DND-41 (cell line): Measurements from ENCODE around the gene AMFR.

Source experiments
- CTCF ChIP-seq: IDR thresholded peaks from 2 replicates; pipeline ENCODE4 v1.5.1; 2012; ENCODE audit warnings: borderline replicate concordance, low read length, moderate library complexity, mild to moderate bottlenecking; ENCODE audit not compliant: poor library complexity, severe bottlenecking; ENCODE audit errors: extremely low read depth
- EZH2 ChIP-seq: IDR thresholded peaks from 3 replicates; pipeline ENCODE4 v1.6.1; 2012; ENCODE audit warnings: borderline replicate concordance, low read depth, mild to moderate bottlenecking, moderate library complexity, low read length, inconsistent platforms; ENCODE audit not compliant: severe bottlenecking

DNA sequence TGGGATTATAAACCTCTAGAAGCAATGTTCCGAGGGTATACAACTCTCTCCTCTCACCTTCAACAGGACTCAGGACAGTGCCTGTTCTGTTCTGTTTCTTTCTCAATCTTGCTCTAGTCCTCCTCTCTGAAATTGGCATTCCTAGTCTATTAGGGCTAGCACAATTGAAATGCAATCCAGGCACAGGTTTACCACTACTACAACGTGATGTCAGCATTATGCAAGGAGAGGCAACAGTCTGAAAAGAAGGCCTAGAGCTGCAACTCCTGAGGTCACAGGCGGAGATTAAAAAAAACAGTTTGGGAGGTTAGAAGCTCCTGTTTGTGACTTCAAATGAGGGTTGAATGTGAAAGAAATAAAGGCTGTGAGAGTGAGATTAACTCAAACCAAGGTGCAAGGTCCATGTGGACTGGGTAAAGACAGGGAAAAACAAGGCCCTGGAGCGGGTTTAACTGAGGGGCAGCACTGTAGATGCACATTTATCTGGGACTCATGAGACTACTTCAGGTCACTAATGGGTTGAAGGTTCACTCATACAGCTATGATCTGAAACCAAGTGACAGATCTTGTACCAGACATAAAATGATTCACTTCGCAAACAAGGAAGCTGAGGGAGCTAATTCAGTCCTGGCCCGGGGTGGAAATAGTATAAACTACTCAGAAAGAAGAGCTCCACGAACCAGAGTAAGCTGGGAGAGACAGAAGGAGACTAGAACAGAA, 16.8 kb downstream of the AMFR start:
- no peak for TF ChIP-seq CTCF
- no peak for TF ChIP-seq EZH2
